Activated B cell treated with CpG ODN at 0.5 μM for 24 hours (primary cell): Measurements from ENCODE around the gene LRSAM1. TPM values are rescaled to one million over a fixed set of nuclear protein-coding genes. Genes with fewer than 3 reads are reported as not detected.

Source experiments
- ATAC-seq: fragments of 200-7000 bp; cut with Tn5 transposase; one replicate; pipeline ENCODE4 v1.10.0; 2021; ENCODE audit warnings: low read depth, mild to moderate bottlenecking, moderate library complexity
- CTCF ChIA-PET: fragments of 350-600 bp; sonication (Branson Sonifier 250); formaldehyde crosslinking; loops from one replicate; lab custom pipeline; 2021; ENCODE audit warnings: antibody characterized with exemption; lab: Charles Lee
- POLR2A ChIA-PET: fragments of 350-600 bp; sonication (Branson Sonifier 250); formaldehyde crosslinking; loops from one replicate; lab custom pipeline; 2021; ENCODE audit warnings: antibody characterized with exemption; lab: Charles Lee
- DNase-seq: peaks from one replicate; pipeline ENCODE4 v3.0.0; 2022
- H3K27ac Mint-ChIP-seq: one replicate; pipeline ENCODE4 v1.8.0; 2020; ENCODE audit warnings: mixed read lengths
- H3K27me3 Mint-ChIP-seq: one replicate; pipeline ENCODE4 v1.8.0; 2021; ENCODE audit warnings: mixed read lengths
- H3K36me3 Mint-ChIP-seq: one replicate; pipeline ENCODE4 v1.8.0; 2021; ENCODE audit warnings: low read depth, mixed read lengths
- H3K4me1 Mint-ChIP-seq: one replicate; pipeline ENCODE4 v1.8.0; 2021; ENCODE audit warnings: mixed read lengths
- H3K4me3 Mint-ChIP-seq: one replicate; pipeline ENCODE4 v1.8.0; 2020; ENCODE audit warnings: mild to moderate bottlenecking, mixed read lengths
- H3K9me3 Mint-ChIP-seq: one replicate; pipeline ENCODE4 v1.8.0; 2020; ENCODE audit warnings: mixed read lengths
- intact Hi-C: fragments of 100-400 bp; cut with micrococcal nuclease; formaldehyde crosslinking; loops from one replicate; pipeline ENCODE4 v1.15.1; 2024
- total RNA-seq: library from RNA; stranded (reverse); gene quantifications from 2 replicates; pipeline ENCODE4 v1.2.3, GENCODE V29; 2022
- TF ChIP-seq, protein P1 (sequence below): fragments of 200-600 bp; IDR thresholded peaks from one replicate; pipeline ENCODE4 v1.8.0; 2022; ENCODE audit warnings: antibody characterized with exemption, mild to moderate bottlenecking

The LRSAM1 gene
- total RNA-seq, 1 donor from 2014 or later = 23.9 TPM

DNA sequence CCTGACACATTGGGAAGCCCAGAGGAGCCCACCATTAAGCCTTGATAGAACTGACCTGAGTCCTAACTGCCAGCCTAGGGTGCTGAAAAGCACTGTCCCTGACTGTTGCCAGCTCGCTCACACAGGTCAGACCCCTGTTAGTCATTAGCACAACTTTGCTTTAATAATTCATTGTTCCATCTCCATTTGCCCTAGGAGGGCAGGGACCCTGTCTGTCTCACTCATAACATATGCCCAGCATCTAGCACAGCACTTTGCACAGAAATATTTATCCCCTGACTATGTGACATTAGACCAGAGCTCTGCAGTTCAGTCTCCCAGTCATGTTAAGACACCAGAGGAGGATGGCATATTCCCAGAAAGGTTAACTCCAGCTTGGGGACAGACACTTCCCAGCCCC, 99.0 kb downstream of the LRSAM1 start:
- H3K27ac Mint-ChIP-seq = no peak overlapping the region

DNA sequence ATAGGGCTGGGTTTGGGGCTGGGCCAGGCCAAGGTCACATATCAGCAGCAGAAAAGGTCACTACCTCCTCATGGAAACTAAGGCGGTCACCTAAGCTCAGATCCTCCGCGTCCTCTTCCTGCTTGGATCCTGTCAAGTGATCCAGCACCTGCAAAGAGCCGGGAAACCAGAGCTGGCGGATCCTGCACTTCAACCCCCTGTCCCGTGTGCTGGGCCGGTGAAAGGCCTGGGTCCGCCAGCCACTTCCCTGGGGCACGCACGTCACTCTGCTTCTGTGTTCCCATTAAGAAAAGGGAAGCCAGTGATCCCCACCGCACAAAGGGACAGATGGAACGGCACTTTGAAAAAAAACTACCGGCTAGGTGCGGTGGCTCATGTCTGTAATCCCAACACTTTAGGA, 99.4 kb downstream of the LRSAM1 start:
- Mint-ChIP-seq H3K36me3 (no peaks in the 10 kb centered on the region), H3K27ac (no peak overlapping the region), H3K4me1 (peaks cover 3% of the 10 kb centered on the region), H3K4me3 (no peak overlapping the region), H3K9me3 (no peaks in the 10 kb centered on the region), H3K27me3 (peaks cover 12% of the 10 kb centered on the region)
- DNase-seq = no peak
- intact Hi-C loops = no loop called here
- no peak for ATAC-seq
- ChIA-PET CTCF (no interaction called here), POLR2A (no interaction called here)
- TF ChIP-seq, protein P1, sequence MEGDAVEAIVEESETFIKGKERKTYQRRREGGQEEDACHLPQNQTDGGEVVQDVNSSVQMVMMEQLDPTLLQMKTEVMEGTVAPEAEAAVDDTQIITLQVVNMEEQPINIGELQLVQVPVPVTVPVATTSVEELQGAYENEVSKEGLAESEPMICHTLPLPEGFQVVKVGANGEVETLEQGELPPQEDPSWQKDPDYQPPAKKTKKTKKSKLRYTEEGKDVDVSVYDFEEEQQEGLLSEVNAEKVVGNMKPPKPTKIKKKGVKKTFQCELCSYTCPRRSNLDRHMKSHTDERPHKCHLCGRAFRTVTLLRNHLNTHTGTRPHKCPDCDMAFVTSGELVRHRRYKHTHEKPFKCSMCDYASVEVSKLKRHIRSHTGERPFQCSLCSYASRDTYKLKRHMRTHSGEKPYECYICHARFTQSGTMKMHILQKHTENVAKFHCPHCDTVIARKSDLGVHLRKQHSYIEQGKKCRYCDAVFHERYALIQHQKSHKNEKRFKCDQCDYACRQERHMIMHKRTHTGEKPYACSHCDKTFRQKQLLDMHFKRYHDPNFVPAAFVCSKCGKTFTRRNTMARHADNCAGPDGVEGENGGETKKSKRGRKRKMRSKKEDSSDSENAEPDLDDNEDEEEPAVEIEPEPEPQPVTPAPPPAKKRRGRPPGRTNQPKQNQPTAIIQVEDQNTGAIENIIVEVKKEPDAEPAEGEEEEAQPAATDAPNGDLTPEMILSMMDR = no peak

More for the DNA sequence above, 99.0 kb downstream of the LRSAM1 start:
- TF ChIP-seq, protein P1 = no peak
- ChIA-PET CTCF (no interaction called here), POLR2A (interaction anchor here (0.6 kb wide), 1 partner anchor 19 kb away, joined by 3 read pairs; no protein-coding TSS in a partner anchor)
- Mint-ChIP-seq H3K9me3 (no peaks in the 10 kb centered on the region), H3K27me3 (peaks cover 13% of the 10 kb centered on the region), H3K4me3 (no peak overlapping the region), H3K36me3 (no peaks in the 10 kb centered on the region), H3K4me1 (no peaks in the 10 kb centered on the region)
- ATAC-seq = no peak
- no peak for DNase-seq
- intact Hi-C loops = no loop called here

Other genes starting within 250 kb of the LRSAM1 start
- 4.0 and 10.4 TPM in 2 replicates for gene GARNL3, start 186.7 kb upstream of the LRSAM1 start, total RNA-seq
- gene SLC2A8, start 54.3 kb upstream of the LRSAM1 start, total RNA-seq = 13.4 and 17.1 TPM in 2 replicates
- 13.5 and 14.0 TPM in 2 replicates for gene ZNF79, start 27.1 kb upstream of the LRSAM1 start, total RNA-seq
- 2,278 and 2,307 TPM in 2 replicates for gene RPL12, start 104 bp upstream of the LRSAM1 start, total RNA-seq
- 0.20 and 0.73 TPM in 2 replicates for gene STXBP1, start 160.8 kb downstream of the LRSAM1 start, total RNA-seq